Stimulated activated CD8-positive, alpha-beta memory T cell treated with anti-CD3 and anti-CD28 coated beads, Interleukin-15, amount 100 ng/mL, for 4 hours (primary cell): Measurements from ENCODE around the gene FNBP1L.

Source experiments
- DNase-seq, 2 donors: peaks; one replicate each; pipeline ENCODE4 v3.0.0-alpha.2; 2020; ENCODE audit warnings: low read depth in 2 of 2

The FNBP1L gene

DNA sequence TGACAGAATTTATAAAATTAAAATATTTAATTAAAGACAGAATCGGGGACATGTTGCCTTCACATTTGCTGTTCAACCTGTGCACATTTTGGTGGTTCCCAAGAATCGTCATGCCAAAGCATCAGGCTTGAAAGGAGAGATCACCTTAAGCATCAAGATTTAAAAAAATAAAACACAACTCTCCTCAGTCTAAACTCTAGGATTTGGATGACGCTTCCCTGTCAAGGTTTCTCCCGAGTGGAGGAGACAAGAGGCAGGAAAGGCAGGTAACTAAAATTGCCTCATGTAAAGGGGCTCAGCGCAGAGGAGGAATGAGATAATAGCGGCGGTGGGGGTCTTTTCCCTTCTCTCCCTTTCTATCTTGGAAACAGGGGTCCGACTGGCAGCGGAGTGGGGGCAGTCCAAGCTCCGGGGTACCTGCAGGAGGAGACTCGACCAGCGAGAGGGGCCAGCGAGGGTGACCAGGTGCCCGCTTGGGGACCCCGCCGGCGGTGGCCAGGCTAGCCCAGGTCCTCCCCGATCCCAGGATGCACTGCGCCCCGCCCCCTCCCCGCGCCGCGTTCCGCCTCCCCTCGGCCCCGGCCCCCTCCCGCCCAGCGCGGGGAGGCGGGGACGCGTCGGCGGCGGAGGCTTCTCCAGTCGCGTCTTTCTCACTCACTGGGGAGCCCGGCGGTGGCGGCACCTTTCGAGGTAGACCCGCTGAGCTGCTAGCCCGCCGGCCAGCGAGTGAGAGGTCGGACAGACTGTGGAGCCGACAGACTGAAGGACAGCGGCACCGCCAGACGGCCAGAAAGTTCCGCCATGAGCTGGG lies at the start of gene FNBP1L:
Gene FNBP1L (plus strand): TSS at position 638 of the 811 bp plus-strand sequence. CDS start 164 bp downstream, at position 802.
- peak; percentile 18 to 44 for DNase-seq

DNA sequence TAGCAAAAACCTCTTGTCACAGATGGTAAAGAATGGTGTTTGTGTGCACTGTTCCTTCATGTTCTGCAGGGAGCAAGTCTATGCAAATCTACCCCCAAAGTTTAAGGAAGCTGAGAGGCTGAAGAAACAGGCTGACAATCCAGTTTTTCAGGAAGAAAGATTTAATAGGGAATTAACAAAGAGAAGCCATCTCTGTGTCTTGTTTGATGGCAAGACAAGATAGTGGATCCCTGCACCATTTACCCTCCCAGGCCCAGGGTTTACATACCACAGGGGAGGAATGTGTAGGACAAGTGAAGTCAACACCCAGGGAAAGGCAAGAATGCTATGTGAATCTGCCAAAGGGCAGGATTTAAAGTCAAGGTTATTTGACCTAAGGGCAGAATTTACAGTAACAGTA lies 48.1 kb upstream of the FNBP1L start:
- DNase-seq = no peak

DNA sequence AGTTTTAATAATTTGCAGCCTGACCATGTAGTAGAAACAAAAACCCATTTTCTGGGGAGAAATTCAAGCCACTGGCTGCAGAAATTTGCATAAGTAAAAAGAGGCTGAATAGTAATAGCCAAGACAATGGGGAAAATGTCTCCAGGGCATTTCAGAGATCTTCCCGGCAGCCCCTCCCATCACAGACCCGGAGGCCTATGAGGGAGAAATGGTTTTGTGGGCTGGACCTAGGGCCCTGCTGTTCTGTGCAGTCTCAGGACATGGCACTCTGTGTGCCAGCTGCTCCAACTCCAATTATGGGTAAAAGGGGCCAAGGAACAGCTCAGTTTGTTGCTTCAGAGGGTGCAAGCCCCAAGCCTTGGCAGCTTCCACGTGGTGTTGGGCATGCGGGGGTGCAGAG lies 39.7 kb upstream of the FNBP1L start:
- no peak for DNase-seq

DNA sequence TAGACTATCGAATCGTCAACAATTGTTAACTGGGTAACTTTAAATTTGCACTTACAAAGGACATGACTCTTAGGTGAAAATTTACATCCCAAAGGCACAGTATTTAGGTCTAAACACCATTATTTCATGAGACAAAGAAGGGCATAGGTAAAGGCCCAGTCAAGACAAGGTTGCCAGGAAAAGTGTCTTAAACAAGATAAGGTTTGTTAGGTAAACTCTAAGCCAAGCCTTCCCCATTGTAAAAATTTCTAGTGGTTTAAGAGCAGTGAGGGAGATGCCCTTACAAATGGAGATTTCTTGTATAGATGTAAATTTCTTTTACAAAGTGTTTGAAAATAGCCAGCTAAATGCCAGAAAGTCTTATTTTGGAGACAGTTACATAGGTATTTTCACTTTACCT lies 36.9 kb upstream of the FNBP1L start:
- no peak for DNase-seq

DNA sequence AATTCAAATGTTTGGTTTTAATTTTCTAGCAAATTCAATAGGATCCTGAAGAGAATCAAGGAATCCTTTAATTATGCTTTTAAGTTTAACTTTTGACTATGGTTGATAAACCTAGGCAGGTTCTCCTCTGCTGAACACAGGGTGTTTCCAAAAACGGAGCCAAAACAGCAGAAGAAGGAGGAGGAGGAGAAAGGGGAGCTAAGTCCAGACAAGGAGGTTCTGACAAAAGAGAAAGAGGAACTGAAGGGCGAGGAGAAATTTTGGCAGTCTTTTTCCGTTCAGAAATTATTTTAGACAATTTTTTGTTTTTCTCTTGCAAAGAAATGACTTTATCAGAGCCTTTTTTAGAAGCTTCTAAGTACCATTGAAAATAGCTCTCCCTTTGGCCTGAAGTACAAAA lies 33.2 kb upstream of the FNBP1L start:
- DNase-seq = no peak

DNA sequence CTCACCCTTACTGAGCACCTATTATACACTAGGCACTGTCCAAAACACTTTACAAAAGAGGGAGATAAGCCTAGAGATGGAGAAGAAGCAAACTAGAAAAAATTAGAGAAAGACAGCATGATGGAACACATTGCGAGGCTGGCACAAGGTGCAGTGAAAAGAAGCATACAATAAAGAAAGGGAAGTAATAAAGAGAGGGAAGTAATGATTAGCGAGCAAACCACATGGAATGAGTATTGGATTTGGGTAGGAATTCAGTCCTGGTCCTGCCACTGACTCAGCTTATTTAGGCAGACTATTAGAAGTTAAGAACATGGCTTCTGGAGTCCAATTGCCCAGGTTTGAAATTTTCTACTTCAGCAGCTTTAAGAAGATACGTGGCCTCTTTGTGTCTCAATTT lies 32.6 kb upstream of the FNBP1L start:
- no peak for DNase-seq

DNA sequence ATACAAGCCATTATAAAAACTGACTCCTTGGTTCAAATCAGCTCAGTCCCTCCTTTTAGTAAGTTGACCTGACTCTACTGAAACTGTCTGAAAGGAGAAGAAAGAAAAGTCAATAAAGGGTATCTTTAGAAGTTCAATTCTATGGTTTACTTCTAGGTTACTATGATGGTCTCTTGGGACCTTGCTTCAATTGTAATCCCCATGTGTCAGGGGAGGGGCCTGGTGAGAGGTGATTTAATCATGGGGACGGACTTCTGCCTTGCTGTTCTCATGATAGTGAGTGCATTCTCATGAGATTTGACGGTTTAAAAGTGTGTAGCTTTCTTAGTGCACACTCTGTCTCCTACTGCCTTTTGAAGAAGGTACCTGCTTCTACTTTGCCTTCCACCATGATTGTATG lies 31.7 kb upstream of the FNBP1L start:
- no peak for DNase-seq

DNA sequence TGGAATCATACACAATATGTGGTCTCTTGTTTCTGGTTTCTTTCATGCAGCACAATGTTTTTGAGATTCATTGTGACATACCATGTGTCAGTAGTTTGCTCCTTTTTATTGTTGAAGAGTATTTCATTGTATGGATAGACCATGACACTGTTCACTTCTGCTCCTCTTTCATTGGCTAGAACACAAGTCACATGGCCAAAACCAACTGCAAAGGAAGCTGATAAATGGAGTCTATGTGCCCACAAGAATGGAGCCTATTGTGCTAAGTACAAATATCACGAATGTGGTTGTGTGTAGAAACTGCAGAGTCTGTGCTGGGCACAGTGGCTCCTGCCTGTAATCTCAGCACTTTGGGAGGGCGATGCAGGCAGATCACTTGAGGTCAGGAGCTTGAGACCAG lies 28.6 kb upstream of the FNBP1L start:
- no peak for DNase-seq

DNA sequence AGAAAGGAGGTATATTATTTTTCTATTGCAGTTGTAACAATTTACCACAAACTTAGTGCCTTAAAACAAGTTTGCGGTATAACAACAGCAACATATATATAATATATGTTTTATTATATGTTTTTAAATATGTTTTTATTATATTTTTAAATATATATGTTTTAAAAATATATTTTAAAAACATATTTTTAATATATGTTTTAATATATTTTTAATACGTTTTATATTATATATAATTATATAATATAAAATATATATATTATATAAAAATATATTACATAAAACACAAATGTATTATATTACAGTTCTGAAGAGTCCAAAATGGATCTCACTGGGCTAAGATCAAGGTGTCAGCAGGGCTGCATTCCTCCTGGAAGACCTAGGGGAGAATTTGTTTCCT lies 27.5 kb upstream of the FNBP1L start:
- no peak for DNase-seq

DNA sequence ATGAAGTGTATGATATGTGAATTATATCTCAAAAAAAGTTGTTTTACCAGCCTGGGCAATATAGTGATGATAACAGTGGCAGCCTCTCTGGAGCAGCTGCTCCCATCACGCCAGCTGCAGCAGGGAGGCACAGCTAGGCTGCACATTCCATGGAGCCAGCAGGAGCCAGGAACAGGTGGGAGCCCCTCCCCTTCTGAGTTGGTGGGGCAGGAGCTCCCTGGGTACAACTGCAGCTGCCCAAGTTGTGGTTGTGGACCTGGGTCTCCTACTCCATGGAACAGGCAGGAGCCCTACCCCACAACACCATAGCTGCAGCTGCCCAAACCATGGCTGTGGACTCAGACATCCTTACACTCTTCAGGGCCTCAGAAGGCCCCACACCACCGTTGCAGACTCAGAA lies 21.7 kb upstream of the FNBP1L start:
- DNase-seq = no peak

DNA sequence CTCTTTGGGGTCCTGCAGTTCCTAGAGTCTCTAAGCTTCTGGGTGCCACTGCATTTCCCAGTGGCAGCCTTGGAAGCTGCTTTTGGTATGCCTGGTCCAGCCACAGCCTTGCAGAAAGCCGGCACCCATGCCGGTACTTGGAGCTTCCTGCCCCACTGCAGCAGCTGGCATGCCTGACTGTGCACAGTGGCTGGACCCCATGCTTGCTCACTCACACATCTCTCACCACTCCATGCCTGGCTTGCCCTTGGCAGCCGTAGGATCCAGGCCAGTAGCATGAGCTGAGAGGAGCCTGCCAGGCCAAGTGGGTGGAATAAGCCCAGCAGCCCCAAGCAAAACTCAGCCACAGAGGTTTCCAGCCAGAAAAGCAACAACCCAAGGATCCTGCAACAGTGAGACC lies 20.3 kb upstream of the FNBP1L start:
- DNase-seq = no peak

DNA sequence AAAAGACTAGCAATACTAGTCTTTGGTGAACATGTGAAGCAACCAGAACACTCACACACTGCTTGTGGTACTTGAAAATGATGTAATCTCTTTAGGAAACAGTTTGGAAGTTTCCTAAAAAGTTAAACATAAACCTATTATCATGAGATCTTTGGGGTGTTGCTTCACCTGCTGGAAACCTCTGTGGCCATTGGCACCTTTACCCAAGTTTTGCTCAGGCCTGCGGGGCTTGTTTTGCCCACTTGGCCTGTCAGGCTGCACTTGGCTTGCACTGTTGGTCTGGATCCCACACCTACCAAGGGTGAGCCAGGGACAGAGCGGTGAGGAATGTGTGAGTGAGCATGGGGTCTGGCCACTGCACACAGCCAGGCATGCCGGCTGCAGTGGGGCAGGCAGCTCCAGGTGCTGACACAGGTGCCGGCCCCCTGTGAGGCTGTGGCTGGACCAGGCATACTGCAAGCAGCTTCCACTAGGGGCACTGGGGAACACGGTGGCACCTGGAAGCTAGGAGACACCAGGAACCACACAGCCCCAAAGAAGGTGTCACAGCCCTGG lies 14.4 kb upstream of the FNBP1L start:
- no peak for DNase-seq

DNA sequence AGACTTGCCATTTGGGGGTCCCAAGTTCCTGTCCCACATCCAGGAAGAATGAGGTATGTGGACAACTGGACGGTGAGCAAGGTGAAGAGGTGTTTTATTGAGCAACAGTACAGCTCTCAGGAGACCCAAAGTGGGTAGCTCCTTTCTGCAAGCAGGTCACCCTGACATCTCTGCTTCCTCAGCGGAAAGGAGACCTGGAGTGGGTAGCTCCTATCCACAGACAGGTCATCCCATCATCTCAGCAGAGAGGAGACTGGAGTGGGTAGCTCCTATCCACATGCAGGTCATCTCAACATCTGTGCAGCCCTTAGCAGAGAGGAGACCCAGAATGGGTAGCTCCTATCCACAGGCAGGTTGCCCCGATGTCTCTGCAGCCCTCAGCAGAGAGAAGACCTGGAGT lies 13.8 kb upstream of the FNBP1L start:
- DNase-seq = no peak

DNA sequence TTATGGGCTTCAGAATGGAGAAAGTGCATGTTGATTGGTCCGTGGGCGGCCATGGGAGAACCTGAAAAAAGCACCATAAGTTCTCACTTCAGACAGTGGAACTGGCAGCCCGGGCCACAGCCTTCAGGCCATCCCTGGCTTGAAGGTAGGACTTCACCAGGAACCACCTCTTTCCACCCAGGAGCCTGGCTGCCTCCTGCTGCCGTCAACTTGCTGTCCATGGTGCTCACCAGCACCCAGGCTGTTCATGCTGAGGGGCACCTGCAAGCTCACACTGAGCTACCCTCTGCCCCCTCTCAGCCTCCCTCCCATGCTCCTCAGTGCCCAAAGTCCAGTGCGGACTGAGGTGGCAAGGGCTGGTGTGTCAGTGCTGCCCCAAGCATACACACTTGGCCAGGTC lies 12.9 kb upstream of the FNBP1L start:
- DNase-seq = no peak

DNA sequence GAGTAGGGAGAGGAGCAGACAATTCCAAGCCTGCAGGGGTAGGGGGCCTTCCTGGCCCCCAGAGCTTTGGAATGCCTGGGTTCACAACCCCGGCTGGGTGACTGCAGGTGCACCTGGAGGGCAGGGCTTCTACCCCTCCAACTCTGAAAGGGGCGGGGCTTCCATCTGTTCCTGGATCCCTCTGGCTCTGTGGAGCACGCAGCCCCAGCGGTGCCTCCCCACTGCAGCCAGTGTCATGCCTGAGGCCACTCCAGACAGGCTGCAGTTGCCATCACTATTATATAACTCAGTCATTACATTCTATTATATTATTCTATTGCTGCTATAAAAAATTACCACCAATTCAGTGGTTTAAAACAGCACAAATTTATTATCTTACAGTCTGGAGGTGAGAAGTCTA lies 12.5 kb upstream of the FNBP1L start:
- DNase-seq = no peak

DNA sequence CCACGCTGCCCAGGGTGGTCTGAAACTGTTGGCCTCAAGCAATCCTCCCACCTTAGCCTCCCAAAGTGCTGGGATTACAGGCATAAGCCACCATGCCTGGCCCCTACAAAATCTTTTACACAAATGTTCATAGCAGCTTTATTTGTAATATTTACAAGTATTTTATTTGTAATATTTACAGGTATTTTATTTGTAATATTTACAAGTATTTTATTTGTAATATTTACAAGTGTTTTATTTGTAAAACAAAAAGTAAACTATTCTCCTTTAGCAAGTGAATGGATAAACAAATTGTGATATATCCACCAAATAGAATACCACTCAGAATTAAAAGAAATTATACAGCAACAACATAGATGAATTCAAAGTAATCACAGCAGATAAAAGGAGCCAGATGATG lies 11.4 kb upstream of the FNBP1L start:
- DNase-seq = no peak

DNA sequence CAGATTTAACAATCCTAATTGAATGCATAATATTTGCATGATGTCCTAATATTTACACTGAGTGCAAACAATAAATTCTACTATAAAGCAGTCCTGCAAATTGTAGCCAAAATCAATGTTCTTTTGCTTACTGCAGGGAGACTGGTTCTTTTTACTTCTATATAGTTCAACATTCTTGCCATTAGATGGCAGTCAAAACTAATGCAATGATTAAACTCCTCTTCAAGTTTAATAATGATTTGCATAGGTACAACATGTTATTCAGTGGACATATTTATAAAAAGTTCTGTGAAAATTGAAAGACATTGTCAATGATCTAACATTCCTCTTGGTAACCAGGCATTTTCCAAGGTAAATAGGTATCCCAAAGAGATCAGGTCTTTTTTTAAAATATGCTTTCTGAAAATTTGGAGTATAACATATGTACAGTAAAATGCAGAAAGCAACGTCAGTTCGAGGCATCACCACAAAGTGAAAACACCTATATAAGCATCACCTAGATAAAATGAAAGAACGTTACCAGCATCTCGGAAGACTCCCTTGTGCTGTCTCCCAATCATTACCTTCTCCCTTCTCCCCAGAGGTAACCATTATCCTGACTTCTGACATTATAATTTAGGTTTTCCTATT lies 9.8 kb upstream of the FNBP1L start:
- no peak for DNase-seq

DNA sequence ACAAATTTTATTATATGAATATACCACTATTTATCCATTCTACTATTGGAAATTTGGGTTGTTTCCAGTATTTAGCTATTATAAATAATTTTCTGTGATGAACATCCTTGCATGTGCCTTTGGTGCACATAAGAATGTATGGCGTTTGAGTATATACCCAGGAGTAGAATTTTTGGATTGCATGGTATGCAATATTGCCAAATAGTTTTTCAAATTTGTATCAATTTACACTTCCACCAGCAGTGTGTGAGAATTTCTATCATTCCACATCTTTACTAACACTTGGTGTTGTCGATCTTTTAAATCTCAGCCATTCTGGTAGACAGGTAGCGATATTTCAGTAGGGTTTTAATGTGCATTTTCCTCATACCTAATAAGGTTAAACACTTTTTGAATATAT lies 9.2 kb upstream of the FNBP1L start:
- no peak for DNase-seq

DNA sequence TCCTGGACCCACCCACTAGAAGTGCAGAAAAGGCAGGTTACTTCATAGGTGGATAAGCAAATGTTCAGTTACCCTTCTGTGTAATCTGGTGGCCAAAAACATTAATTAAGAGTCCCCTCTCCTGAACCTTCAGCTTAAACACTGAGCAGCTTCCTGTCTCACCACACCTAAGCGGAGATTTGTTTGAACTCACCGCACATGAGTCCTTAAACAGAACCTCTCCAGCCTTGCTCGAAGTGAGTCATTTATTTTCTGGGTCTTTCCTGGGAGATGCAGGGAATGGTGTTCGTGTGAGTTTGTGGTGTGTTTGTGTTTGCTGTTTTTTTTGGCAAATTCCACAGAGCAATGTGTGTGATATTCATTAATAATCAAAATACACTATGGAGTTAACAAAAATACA lies 7.6 kb upstream of the FNBP1L start:
- DNase-seq = no peak

DNA sequence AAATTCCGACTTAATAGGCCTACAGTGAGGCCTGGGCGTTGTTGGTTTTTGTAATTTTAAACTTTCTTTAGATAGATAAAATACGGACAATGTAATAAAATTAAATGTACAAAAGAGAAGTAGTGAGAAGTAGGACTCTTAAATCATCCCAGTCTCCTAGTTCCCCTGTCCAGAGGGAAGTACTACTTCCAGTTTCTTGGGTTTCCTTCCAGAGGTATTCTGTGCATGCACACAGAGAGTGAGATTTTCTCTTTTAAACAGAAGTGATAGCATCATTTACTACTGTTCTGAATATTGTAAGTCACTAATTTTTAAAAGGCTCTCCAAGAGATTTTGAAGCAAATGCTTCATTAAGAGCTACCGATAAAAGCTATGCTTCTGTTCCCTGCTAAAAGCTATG lies 7.2 kb upstream of the FNBP1L start:
- no peak for DNase-seq

DNA sequence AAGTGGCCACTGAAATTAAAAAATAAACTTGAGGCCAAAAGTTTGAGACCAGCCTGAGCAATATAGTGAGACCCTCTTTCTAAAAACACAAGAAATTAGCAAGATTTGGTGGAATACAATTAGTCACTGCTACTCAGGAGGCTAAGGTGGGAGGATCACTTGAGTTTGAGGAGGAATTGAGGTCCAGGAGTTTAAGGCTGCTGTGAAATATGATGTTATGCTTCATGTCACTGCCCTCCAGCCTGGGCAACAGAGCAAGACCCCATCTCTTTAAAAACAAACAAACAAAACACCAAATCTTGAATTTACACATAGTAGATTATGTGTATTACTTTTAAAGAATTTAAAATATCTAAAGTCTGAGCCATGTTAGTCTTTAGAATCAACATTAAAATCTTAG lies 6.3 kb upstream of the FNBP1L start:
- DNase-seq = no peak

DNA sequence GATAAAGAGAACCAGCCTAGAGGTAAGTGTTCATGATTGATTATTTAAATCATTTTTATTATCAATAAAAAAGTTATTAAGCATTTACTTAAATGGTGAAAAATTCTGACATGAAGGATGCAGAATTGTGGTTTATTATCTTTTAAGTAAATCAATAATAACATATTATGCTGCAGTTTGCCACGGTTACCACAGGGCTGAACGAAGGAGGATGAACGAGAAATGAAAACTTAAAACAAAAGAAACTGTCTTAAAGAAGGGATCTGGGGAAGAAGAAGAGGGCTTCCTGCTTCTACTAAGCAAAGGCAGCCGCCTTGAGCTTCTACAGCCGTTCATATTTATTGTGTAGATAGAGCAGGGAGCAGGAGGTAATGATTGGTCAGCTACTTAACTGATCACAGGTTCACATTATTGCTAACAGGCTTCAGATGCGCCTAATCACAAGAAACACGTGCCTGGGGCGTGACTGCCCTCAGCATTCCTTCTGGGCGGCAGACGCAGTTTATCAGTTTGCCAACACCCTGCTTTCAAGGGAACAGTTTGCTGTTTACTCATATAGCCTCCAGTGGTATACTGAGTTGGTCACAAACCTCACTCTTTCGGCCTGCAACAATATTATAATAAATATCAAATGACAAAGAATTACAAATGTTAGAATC lies 5.8 kb upstream of the FNBP1L start:
- DNase-seq = no peak

DNA sequence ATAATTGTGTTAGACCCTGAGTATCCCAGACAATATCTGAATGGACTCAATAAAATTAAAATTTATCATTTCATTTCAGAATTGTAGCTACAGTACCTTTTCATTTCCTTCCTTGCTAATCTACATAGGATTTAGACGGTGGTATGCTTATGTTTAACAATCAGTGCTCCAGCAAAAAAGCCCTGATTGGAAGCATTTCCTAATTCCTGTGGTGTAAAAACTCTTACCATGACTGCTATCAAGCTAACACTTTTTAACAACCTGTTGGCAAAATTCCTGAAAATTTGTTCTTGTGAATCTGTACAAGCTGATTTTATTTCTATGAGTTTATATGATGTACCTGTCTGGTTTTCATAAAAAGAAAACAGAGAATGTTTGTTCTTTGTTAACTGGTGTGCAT lies 5.2 kb upstream of the FNBP1L start:
- DNase-seq = no peak
